A549 (cell line): ENCODE results near the gene FRMD1. TPM values are rescaled to one million over a fixed set of nuclear protein-coding genes. Genes with fewer than 3 reads are reported as not detected.

Experiments used
- ATAC-seq, 2 experiments: fragments of 200-7000 bp in 1 of 2; fragments of >200 bp in 1 of 2; cut with Nextera tagmentation in 1 of 2; cut with Tn5 transposase in 1 of 2; 3 replicates each; pipeline versions ENCODE4 v1.8.0 to v1.9.1; 2018 to 2020; ENCODE audit warnings: mild to moderate bottlenecking in 1 of 2, moderate library complexity in 1 of 2
- CTCF ChIA-PET: fragments of 300-600 bp; sonication (Branson Sonifier 250); formaldehyde crosslinking; extraction: SDS; loops from one replicate; lab custom pipeline; 2021; ENCODE audit warnings: antibody characterized with exemption, inconsistent platforms; lab: Yijun Ruan, JAX
- POLR2A ChIA-PET: fragments of 350-600 bp; formaldehyde crosslinking; extraction: SDS; loops from one replicate; lab custom pipeline; 2021; ENCODE audit warnings: antibody characterized with exemption, inconsistent platforms; lab: Yijun Ruan, JAX
- DNase-seq, 2 experiments: peaks; one replicate each; pipeline versions ENCODE4 v3.0.0 to v3.0.0-alpha.2; 2011 to 2016; ENCODE audit warnings: low read depth in 1 of 2, low spot score in 1 of 2
- FAIRE-seq: peaks from 2 replicates; lab custom pipeline; 2011; peaks lifted over from hg19 to GRCh38; lab: Jason Lieb, UNC
- H3K27ac ChIP-seq, 2 experiments: fragments of >200 bp; sonication (Bioruptor Twin); formaldehyde crosslinking; 3 replicates each; pipeline ENCODE4 v1.5.1; 2016 to 2017
- H3K4me1 ChIP-seq: fragments of >200 bp; sonication (Bioruptor Twin); formaldehyde crosslinking; 3 replicates; pipeline ENCODE4 v1.6.1; 2016
- H3K4me2 ChIP-seq: fragments of >200 bp; sonication (Bioruptor Twin); formaldehyde crosslinking; 3 replicates; pipeline ENCODE4 v1.6.1; 2016
- H3K4me3 ChIP-seq: fragments of >200 bp; sonication (Bioruptor Twin); formaldehyde crosslinking; 3 replicates; pipeline ENCODE4 v1.5.1; 2016
- H3K9me3 ChIP-seq: fragments of >200 bp; sonication (Bioruptor Twin); formaldehyde crosslinking; 3 replicates; pipeline ENCODE4 v1.6.1; 2016
- E2F6 ChIP-seq: IDR thresholded peaks from 2 replicates; pipeline ENCODE4 v1.6.1; 2012; ENCODE audit warnings: low read depth, borderline replicate concordance
- EHMT2 ChIP-seq: fragments of 200-600 bp; sonication (generic); IDR thresholded peaks from 2 replicates; pipeline ENCODE4 v1.6.1; 2016; ENCODE audit warnings: antibody characterized with exemption, low read depth, mild to moderate bottlenecking, moderate library complexity
- FOSB ChIP-seq: fragments of 250-450 bp; sonication (Bioruptor Pico); IDR thresholded peaks from 2 replicates; pipeline ENCODE4 v1.5.0; 2020; ENCODE audit warnings: mild to moderate bottlenecking, moderate library complexity
- FOSL2 ChIP-seq, 2 experiments: fragments of 450-650 bp in 1 of 2; fragments of >200 bp in 1 of 2; sonication (Bioruptor Twin) in 1 of 2; formaldehyde crosslinking; IDR thresholded peaks; 2 replicates each; pipeline versions ENCODE4 v1.5.0 to v1.6.1; 2016 to 2020; ENCODE audit warnings: mild to moderate bottlenecking in 1 of 2, moderate library complexity in 1 of 2
- HOXA7 ChIP-seq: fragments of 250-450 bp; sonication (Bioruptor Pico); IDR thresholded peaks from 2 replicates; pipeline ENCODE4 v1.5.0; 2020; ENCODE audit warnings: mild to moderate bottlenecking, moderate library complexity
- KDM1A ChIP-seq: fragments of 200-600 bp; sonication (generic); IDR thresholded peaks from 2 replicates; pipeline ENCODE4 v1.6.1; 2016; ENCODE audit warnings: low read depth, mild to moderate bottlenecking
- MAZ ChIP-seq: fragments of 150-350 bp; IDR thresholded peaks from 2 replicates; pipeline ENCODE4 v1.6.1; 2014; ENCODE audit warnings: antibody characterized with exemption, low read depth, low read length, borderline replicate concordance
- NFE2L2 ChIP-seq: fragments of 150-350 bp; conservative IDR thresholded peaks from 2 replicates; pipeline ENCODE4 v1.6.1; 2014; ENCODE audit warnings: low read length
- NR3C1 ChIP-seq: fragments of >200 bp; sonication (Bioruptor Twin); formaldehyde crosslinking; IDR thresholded peaks from 3 replicates; pipeline ENCODE4 v1.6.1; 2017
- RARB ChIP-seq: fragments of 250-450 bp; sonication (Bioruptor Pico); IDR thresholded peaks from 2 replicates; pipeline ENCODE4 v1.8.0; 2021; ENCODE audit warnings: mild to moderate bottlenecking, moderate library complexity
- RCOR1 ChIP-seq: fragments of 150-350 bp; IDR thresholded peaks from 2 replicates; pipeline ENCODE4 v1.6.1; 2014; ENCODE audit warnings: antibody characterized with exemption, low read length, low read depth
- WGBS: methylation state at CpG from one replicate; pipeline ENCODE4 v1.1.6; 2017; ENCODE audit errors: missing lambda C conversion rate; 5-methylcytosine and 5-hydroxymethylcytosine counted together
- polyA plus RNA-seq, 4 experiments: library from polyadenylated mRNA; depleted of rRNA in 3 of 4; stranded (reverse); fragments of >200 nt; fragmentation: RNase III in 1 of 4; extraction: RNeasy Plus Mini Kit Qiagen cat#74134 plus additional on column Dnase treatment in 1 of 4; gene quantifications; 2 replicates in 3 of 4; 3 replicates in 1 of 4; pipeline ENCODE4 v1.2.3, GENCODE V29; 2011 to 2017
- TF ChIP-seq, protein P1 (sequence below): fragments of >200 bp; sonication (Bioruptor Twin); formaldehyde crosslinking; IDR thresholded peaks from 3 replicates; pipeline ENCODE4 v1.6.1; 2016
- TF ChIP-seq, protein P2 (sequence below): fragments of >200 bp; sonication (Bioruptor Twin); formaldehyde crosslinking; IDR thresholded peaks from 3 replicates; pipeline ENCODE4 v1.5.1; 2016
- TF ChIP-seq, protein P3 (sequence below): fragments of >200 bp; sonication (Bioruptor Twin); formaldehyde crosslinking; IDR thresholded peaks from 2 replicates; pipeline ENCODE4 v1.6.1; 2016

FRMD1 gene
- polyA plus RNA-seq, 2 of the 4 experiments (the other 2 are of a cell fraction) = not detected

DNA sequence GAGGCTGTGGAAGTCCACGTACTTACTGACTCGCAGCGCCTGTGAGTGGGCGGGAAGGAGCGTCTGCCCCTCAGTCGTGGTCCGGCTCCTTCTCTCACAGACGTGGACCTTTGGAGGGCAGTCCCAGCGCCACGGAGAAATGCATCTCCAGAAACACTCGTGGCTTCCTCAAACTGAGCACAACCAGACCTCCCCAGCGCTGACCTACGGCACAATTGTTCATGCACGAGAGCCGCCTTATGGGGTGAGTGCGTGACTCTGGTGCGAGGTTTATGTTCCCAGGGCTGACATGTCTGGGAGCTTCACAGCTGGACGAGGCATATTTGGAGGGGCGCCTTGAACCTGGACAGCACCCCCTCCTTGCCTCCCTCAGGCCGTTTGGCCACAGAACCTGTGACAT lies 29.7 kb downstream of the FRMD1 start (continued):
- TF ChIP-seq E2F6 = no peak
- TF ChIP-seq FOSL2 (IDR thresholded peaks at IDR 0.05) = no peak
- TF ChIP-seq FOSL2 (CRISPR knock-in tag; IDR thresholded peaks at IDR 0.05) = no peak

DNA sequence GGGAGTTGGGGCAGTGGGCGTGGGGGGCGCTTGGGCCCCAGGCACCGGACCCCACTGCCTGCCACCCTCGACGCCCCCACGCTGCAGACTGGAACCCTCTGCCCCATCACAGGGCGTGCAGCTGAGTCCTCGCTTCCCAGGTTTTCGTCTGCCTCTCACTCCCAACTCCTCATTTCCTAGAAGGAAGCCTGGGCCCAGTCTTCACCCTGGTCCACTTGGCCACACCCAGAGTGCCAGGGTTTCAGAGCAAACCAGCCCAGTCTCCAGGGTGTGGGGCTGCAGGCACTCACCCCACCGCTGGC lies 30.3 kb downstream of the FRMD1 start:
- Histone ChIP-seq H3K4me3 (no peak overlapping the region), H3K4me1 (no peaks in the 10 kb centered on the region), H3K27ac (no peak overlapping the region), H3K9me3 (no peaks in the 10 kb centered on the region)
- FAIRE-seq = no peak
- POLR2A ChIA-PET = no interaction called here
- ATAC-seq = no peak
- CTCF ChIA-PET = no interaction called here
- TF ChIP-seq NR3C1 (no peak), E2F6 (no peak), MAZ (no peak), RCOR1 (no peak), RARB (CRISPR knock-in tag) (no peak), EHMT2 (no peak), NFE2L2 (no peak)
- TF ChIP-seq, protein P1, sequence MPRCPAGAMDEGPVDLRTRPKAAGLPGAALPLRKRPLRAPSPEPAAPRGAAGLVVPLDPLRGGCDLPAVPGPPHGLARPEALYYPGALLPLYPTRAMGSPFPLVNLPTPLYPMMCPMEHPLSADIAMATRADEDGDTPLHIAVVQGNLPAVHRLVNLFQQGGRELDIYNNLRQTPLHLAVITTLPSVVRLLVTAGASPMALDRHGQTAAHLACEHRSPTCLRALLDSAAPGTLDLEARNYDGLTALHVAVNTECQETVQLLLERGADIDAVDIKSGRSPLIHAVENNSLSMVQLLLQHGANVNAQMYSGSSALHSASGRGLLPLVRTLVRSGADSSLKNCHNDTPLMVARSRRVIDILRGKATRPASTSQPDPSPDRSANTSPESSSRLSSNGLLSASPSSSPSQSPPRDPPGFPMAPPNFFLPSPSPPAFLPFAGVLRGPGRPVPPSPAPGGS = no peak
- TF ChIP-seq, protein P2, sequence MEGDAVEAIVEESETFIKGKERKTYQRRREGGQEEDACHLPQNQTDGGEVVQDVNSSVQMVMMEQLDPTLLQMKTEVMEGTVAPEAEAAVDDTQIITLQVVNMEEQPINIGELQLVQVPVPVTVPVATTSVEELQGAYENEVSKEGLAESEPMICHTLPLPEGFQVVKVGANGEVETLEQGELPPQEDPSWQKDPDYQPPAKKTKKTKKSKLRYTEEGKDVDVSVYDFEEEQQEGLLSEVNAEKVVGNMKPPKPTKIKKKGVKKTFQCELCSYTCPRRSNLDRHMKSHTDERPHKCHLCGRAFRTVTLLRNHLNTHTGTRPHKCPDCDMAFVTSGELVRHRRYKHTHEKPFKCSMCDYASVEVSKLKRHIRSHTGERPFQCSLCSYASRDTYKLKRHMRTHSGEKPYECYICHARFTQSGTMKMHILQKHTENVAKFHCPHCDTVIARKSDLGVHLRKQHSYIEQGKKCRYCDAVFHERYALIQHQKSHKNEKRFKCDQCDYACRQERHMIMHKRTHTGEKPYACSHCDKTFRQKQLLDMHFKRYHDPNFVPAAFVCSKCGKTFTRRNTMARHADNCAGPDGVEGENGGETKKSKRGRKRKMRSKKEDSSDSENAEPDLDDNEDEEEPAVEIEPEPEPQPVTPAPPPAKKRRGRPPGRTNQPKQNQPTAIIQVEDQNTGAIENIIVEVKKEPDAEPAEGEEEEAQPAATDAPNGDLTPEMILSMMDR = no peak
- TF ChIP-seq, all 56 proteins: peak for 0
- H3K4me2 ChIP-seq = no peak overlapping the region
- 59% methylated on average over 2 of the region's 10 CpGs for WGBS
- no peak for DNase-seq

GRCh38 chr6:168047841-168048723 lies 30.9 kb downstream of the FRMD1 start:
- CTCF ChIA-PET = no interaction called here
- no peak for FAIRE-seq
- no peak for DNase-seq
- Histone ChIP-seq H3K4me1 (no peaks in the 10 kb centered on the region), H3K27ac (no peak overlapping the region), H3K9me3 (no peaks in the 10 kb centered on the region), H3K4me2 (no peak overlapping the region), H3K4me3 (no peak overlapping the region)
- TF ChIP-seq HOXA7 (CRISPR knock-in tag) = no peak
- no peak for TF ChIP-seq RARB (CRISPR knock-in tag)
- TF ChIP-seq FOSB = no peak
- no peak for ATAC-seq
- WGBS = 74% methylated on average over 5 of the region's 31 CpGs
- POLR2A ChIA-PET = no interaction called here

DNA sequence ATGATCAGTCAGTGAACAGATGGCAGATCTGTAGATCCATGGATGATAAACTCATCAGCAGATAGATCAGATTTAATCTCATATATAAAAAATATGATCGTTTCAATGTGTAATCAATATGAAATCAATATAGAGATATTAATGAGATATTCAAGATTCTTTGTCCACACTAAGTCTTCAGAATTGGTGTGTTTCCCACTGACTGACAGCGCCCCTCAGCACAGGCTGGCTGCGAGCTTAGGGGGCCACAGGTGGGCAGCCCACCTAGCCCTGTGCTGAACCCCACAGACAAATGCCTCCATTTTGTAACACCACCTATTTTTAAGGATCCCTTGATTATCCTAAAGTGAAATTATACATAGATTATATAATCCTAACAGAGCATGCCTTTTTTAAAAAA lies 32.3 kb downstream of the FRMD1 start:
- Histone ChIP-seq H3K4me1 (no peaks in the 10 kb centered on the region), H3K9me3 (no peaks in the 10 kb centered on the region), H3K27ac (no peak overlapping the region), H3K4me3 (no peak overlapping the region), H3K4me2 (no peak overlapping the region)
- DNase-seq (no peak), ATAC-seq (no peak), FAIRE-seq (no peak)
- WGBS = 73% methylated on average over 3 of the region's 3 CpGs
- CTCF ChIA-PET = interaction anchor here (0.8 kb wide), 1 partner anchor 9 kb away, joined by 3 read pairs; no protein-coding TSS in a partner anchor
- POLR2A ChIA-PET = no interaction called here
- TF ChIP-seq, protein P3, sequence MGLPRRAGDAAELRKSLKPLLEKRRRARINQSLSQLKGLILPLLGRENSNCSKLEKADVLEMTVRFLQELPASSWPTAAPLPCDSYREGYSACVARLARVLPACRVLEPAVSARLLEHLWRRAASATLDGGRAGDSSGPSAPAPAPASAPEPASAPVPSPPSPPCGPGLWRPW = no peak
- TF ChIP-seq KDM1A = no peak
